Right cardiac atrium (tissue), 5 donors: ENCODE data around the gene ASTN2. TPM values are rescaled to one million over a fixed set of nuclear protein-coding genes. Genes with fewer than 3 reads are reported as not detected.

Experiments
- ATAC-seq, 2 donors: fragments of 200-7000 bp; cut with Tn5 transposase; one replicate each; pipeline versions ENCODE4 v1.8.0 to v1.9.1; 2020; ENCODE audit warnings: moderate library complexity in 2 of 2, mild to moderate bottlenecking in 1 of 2
- DNase-seq, 3 donors: peaks; one replicate each; pipeline ENCODE4 v3.0.0-alpha.2; 2020
- H3K27ac ChIP-seq: one replicate; pipeline ENCODE4 v1.5.1; 2013; ENCODE audit warnings: mild to moderate bottlenecking, low read length, control low read depth, moderate library complexity
- H3K27me3 ChIP-seq: one replicate; pipeline ENCODE4 v1.6.1; 2013; ENCODE audit not compliant: control insufficient read depth, insufficient read depth
- H3K4me1 ChIP-seq: one replicate; pipeline ENCODE4 v1.6.1; 2013; ENCODE audit warnings: low read length; ENCODE audit not compliant: control insufficient read depth, insufficient read depth
- H3K4me3 ChIP-seq: one replicate; pipeline ENCODE4 v1.5.1; 2013; ENCODE audit warnings: low read length, control low read depth
- H3K9me3 ChIP-seq: one replicate; pipeline ENCODE4 v1.6.1; 2013; ENCODE audit warnings: low read length; ENCODE audit not compliant: control insufficient read depth
- WGBS: extraction: QIAGEN DNeasy Blood & Tissue Kit; methylation state at CpG from one replicate; pipeline ENCODE4 v1.1.7; 2013; 5-methylcytosine and 5-hydroxymethylcytosine counted together
- intact Hi-C, 4 donors: fragments of 100-400 bp; cut with DNase I; formaldehyde crosslinking; loops; one replicate each; pipeline versions ENCODE4 v1.11.0 to v1.14.0; 2022 to 2023
- polyA plus RNA-seq: library from polyadenylated mRNA; stranded (reverse); fragments of 200-250 nt; gene quantifications from one replicate; pipeline ENCODE4 v1.2.3, GENCODE V29; 2013
- total RNA-seq, 4 donors: library from RNA; stranded (reverse); fragmentation: NEBNext Ultra II Directional; extraction: Animal tissue kit (Norgen Biotek cat#: 25700); gene quantifications; one replicate each; pipeline ENCODE4 v1.2.1, GENCODE V29; 2021
- donor health status: healthy with polysubstance abuse.
- donor health status: DM: no; HTN: yes; CAD: no.
- donor health status: DM: no; HTN: no; CAD: no.
- donor health status: DM: no; HTN: yes; CAD: no; lungs with severe emphysema.
- donor health status: DM: yes; HTN: yes; CAD: no.

The ASTN2 gene
- total and polyA plus RNA-seq, 5 donors = 18.1 to 79.3 (median 59.8) TPM

GRCh38 chr9:117088786-117089185 lies 326.1 kb downstream of the ASTN2 start:
- intact Hi-C loops = no loop called here
- Histone ChIP-seq H3K27me3 (no peaks in the 10 kb centered on the region), H3K9me3 (no peaks in the 10 kb centered on the region), H3K4me1 (no peaks in the 10 kb centered on the region), H3K4me3 (no peak overlapping the region), H3K27ac (no peak overlapping the region)
- WGBS = 72% methylated on average over 6 of the region's 6 CpGs
- no peak for DNase-seq
- no peak for ATAC-seq

GRCh38 chr9:117088140-117088539 lies 326.7 kb downstream of the ASTN2 start:
- WGBS = 63% methylated on average over 4 of the region's 4 CpGs
- intact Hi-C loops = no loop called here
- no peak for ATAC-seq

GRCh38 chr9:117084221-117084620 lies 330.6 kb downstream of the ASTN2 start:
- no peaks in the 10 kb centered on the region for H3K4me1 ChIP-seq
- H3K27me3 ChIP-seq = no peaks in the 10 kb centered on the region
- intact Hi-C loops = no loop called here
- H3K9me3 ChIP-seq = no peaks in the 10 kb centered on the region
- DNase-seq (no peak), ATAC-seq (no peak)
- no peak overlapping the region for H3K27ac ChIP-seq
- no peak overlapping the region for H3K4me3 ChIP-seq
- WGBS = 80% methylated on average over 4 of the region's 4 CpGs

More at GRCh38 chr9:117088140-117088539, 326.7 kb downstream of the ASTN2 start:
- Histone ChIP-seq H3K27ac (no peak overlapping the region), H3K27me3 (no peaks in the 10 kb centered on the region), H3K4me3 (no peak overlapping the region), H3K9me3 (no peaks in the 10 kb centered on the region), H3K4me1 (no peaks in the 10 kb centered on the region)
- no peak for DNase-seq

- Histone ChIP-seq H3K9me3 (no peaks in the 10 kb centered on the region), H3K4me3 (no peak overlapping the region), H3K27ac (no peak overlapping the region), H3K4me1 (no peaks in the 10 kb centered on the region), H3K27me3 (no peaks in the 10 kb centered on the region)
- ATAC-seq (no peak), DNase-seq (no peak)
- 49% methylated on average over 8 of the region's 8 CpGs for WGBS
- intact Hi-C loops = no loop called here
These were observed 331.3 kb downstream of the ASTN2 start for GRCh38 chr9:117083559-117083958.

GRCh38 chr9:117081641-117082317 lies 333.1 kb downstream of the ASTN2 start:
- 18% methylated on average over 5 of the region's 5 CpGs for WGBS
- ATAC-seq = peak; percentile 46 to 55

GRCh38 chr9:117080765-117081390 lies 334.0 kb downstream of the ASTN2 start:
- no peak overlapping the region for H3K4me3 ChIP-seq
- no peaks in the 10 kb centered on the region for H3K9me3 ChIP-seq
- ATAC-seq (no peak), DNase-seq (no peak)
- no peaks in the 10 kb centered on the region for H3K27me3 ChIP-seq
- intact Hi-C loops = no loop called here
- 45% methylated on average over 2 of the region's 2 CpGs for WGBS
- no peak overlapping the region for H3K27ac ChIP-seq
- H3K4me1 ChIP-seq = no peaks in the 10 kb centered on the region

More at GRCh38 chr9:117081641-117082317, 333.1 kb downstream of the ASTN2 start:
- intact Hi-C loops = no loop called here
- Histone ChIP-seq H3K9me3 (no peaks in the 10 kb centered on the region), H3K27ac (no peak overlapping the region), H3K4me1 (no peaks in the 10 kb centered on the region), H3K4me3 (no peak overlapping the region), H3K27me3 (no peaks in the 10 kb centered on the region)
- DNase-seq = no peak

- WGBS = 77% methylated on average over 8 of the region's 8 CpGs
- no peak for ATAC-seq
- H3K9me3 ChIP-seq = no peaks in the 10 kb centered on the region
- H3K4me3 ChIP-seq = no peak overlapping the region
- intact Hi-C loops = loop anchor here in 2 of 4 donors (10.0 kb wide), 2 partner anchors 178 to 328 kb away; no protein-coding TSS in a partner anchor
- no peaks in the 10 kb centered on the region for H3K4me1 ChIP-seq
- DNase-seq = no peak
- H3K27me3 ChIP-seq = no peaks in the 10 kb centered on the region
- H3K27ac ChIP-seq = no peak overlapping the region
These were observed 338.1 kb downstream of the ASTN2 start for GRCh38 chr9:117076571-117077290.

GRCh38 chr9:117075636-117076035 lies 339.2 kb downstream of the ASTN2 start:
- intact Hi-C loops = loop anchor here in 2 of 4 donors (10.0 kb wide), 2 partner anchors 179 to 329 kb away; no protein-coding TSS in a partner anchor
- no peaks in the 10 kb centered on the region for H3K9me3 ChIP-seq
- no peak overlapping the region for H3K4me3 ChIP-seq
- H3K27ac ChIP-seq = no peak overlapping the region
- no peak for DNase-seq
- H3K27me3 ChIP-seq = no peaks in the 10 kb centered on the region
- no peaks in the 10 kb centered on the region for H3K4me1 ChIP-seq
- ATAC-seq = no peak

GRCh38 chr9:117074784-117075520 lies 339.9 kb downstream of the ASTN2 start:
- DNase-seq (peak in 1 of 3 donors; percentile 45), ATAC-seq (no peak)
- Histone ChIP-seq H3K4me1 (no peaks in the 10 kb centered on the region), H3K27ac (no peak overlapping the region), H3K27me3 (no peaks in the 10 kb centered on the region), H3K4me3 (no peak overlapping the region), H3K9me3 (no peaks in the 10 kb centered on the region)
- intact Hi-C loops = loop anchor here in 2 of 4 donors (10.0 kb wide), 2 partner anchors 180 to 330 kb away; no protein-coding TSS in a partner anchor
- 51% methylated on average over 7 of the region's 7 CpGs for WGBS

GRCh38 chr9:117074342-117074662 lies 340.6 kb downstream of the ASTN2 start:
- no peak overlapping the region for H3K27ac ChIP-seq
- 78% methylated on average over 3 of the region's 3 CpGs for WGBS
- no peak overlapping the region for H3K4me3 ChIP-seq
- no peaks in the 10 kb centered on the region for H3K4me1 ChIP-seq
- H3K27me3 ChIP-seq = no peaks in the 10 kb centered on the region
- no peak for DNase-seq
- H3K9me3 ChIP-seq = no peaks in the 10 kb centered on the region
- ATAC-seq = no peak
- intact Hi-C loops = loop anchor here in 2 of 4 donors (10.0 kb wide), 2 partner anchors 180 to 330 kb away; no protein-coding TSS in a partner anchor
